Nephron progenitor cell (in vitro differentiated cells): ENCODE data around the gene RUSF1.
"Not testable (repeated sequence)": the region's sequence is repeated elsewhere in the genome, so short reads cannot be mapped to it uniquely, and the experiment has no call there.

Source experiments
- DNase-seq: peaks from one replicate; pipeline ENCODE4 v3.0.0; 2021
- H3K27ac Mint-ChIP-seq: 2 replicates; pipeline ENCODE4 v1.8.0; 2021; ENCODE audit warnings: mild to moderate bottlenecking, moderate library complexity, mixed read lengths
- H3K27me3 Mint-ChIP-seq: 2 replicates; pipeline ENCODE4 v1.8.0; 2021; ENCODE audit warnings: mild to moderate bottlenecking, low read depth, mixed read lengths; ENCODE audit not compliant: poor library complexity
- H3K36me3 Mint-ChIP-seq: 2 replicates; pipeline ENCODE4 v1.8.0; 2021; ENCODE audit warnings: low read depth, mixed read lengths
- H3K4me1 Mint-ChIP-seq: 2 replicates; pipeline ENCODE4 v1.8.0; 2021; ENCODE audit warnings: mixed read lengths
- H3K4me3 Mint-ChIP-seq: 2 replicates; pipeline ENCODE4 v1.8.0; 2021; ENCODE audit warnings: mild to moderate bottlenecking, moderate library complexity, mixed read lengths
- H3K9me3 Mint-ChIP-seq: 2 replicates; pipeline ENCODE4 v1.8.0; 2021; ENCODE audit warnings: mild to moderate bottlenecking, moderate library complexity, mixed read lengths
- CTCF ChIP-seq: fragments of 200-600 bp; sonication (generic); IDR thresholded peaks from 2 replicates; pipeline ENCODE4 v1.5.0; 2021; ENCODE audit warnings: antibody characterized with exemption

RUSF1 gene

DNA sequence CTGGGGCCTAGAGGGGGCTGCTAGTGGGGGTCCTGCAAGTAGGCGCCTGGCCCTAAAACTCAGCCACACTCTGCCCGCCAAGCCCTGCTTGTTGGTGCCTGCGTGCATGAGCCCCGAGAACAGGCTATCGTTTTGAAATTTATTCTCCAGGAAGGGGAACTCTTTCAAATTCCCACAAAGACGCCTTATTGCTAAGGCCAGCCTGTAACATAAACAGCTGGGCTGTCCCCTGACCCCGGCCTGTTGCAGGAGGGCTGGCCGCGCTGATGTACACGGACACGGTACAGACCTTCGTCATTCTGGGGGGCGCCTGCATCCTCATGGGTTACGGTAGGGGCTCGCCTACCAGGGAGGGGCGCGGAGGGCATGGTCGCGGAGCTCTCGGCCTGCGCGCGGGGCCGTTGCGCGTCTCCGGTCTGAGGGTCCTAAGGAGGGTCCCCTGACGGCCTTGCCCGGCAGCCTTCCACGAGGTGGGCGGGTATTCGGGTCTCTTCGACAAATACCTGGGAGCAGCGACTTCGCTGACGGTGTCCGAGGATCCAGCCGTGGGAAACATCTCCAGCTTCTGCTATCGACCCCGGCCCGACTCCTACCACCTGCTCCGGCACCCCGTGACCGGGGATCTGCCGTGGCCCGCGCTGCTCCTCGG lies 21.0 kb downstream of the RUSF1 start:
- peak overlapping the region; percentile 82 for H3K4me3 Mint-ChIP-seq

DNA sequence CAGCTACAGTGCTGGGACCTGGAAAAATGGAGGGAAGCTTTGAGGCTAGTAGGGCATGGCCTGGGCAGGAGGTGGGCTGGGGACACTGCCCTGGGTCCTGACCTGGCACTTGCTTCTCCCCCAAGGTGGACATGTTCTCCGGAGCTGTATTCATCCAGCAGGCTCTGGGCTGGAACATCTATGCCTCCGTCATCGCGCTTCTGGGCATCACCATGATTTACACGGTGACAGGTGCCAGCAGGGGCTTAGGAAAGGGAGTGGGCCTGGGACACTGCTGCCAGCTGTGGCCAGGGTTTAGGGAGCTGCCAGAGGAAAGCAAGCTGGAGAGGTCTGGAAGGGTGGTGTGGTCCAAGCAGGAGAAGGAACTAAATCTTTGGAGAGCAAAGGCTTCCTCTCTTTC lies 22.1 kb downstream of the RUSF1 start:
- peaks cover 82% of the 10 kb centered on the region for H3K27me3 Mint-ChIP-seq
- H3K36me3 Mint-ChIP-seq = peaks cover 13% of the 10 kb centered on the region
- no peak for DNase-seq
- H3K9me3 Mint-ChIP-seq = no peaks in the 10 kb centered on the region
- no peak for TF ChIP-seq CTCF
- H3K27ac Mint-ChIP-seq = no peak overlapping the region
- H3K4me3 Mint-ChIP-seq = peak overlapping the region; percentile 54
- H3K4me1 Mint-ChIP-seq = peaks cover 13% of the 10 kb centered on the region

More for the DNA sequence above, 21.0 kb downstream of the RUSF1 start:
- Mint-ChIP-seq H3K27ac (no peak overlapping the region), H3K36me3 (peaks cover 20% of the 10 kb centered on the region), H3K4me1 (peaks cover 13% of the 10 kb centered on the region), H3K9me3 (no peaks in the 10 kb centered on the region), H3K27me3 (peaks cover 71% of the 10 kb centered on the region)
- TF ChIP-seq CTCF = no peak
- no peak for DNase-seq

GRCh38 chr16:31485571-31485970 lies 22.6 kb downstream of the RUSF1 start:
- Mint-ChIP-seq H3K4me3 (peak overlapping the region; percentile 48), H3K4me1 (peaks cover 13% of the 10 kb centered on the region), H3K27ac (no peak overlapping the region), H3K27me3 (peaks cover 87% of the 10 kb centered on the region), H3K36me3 (peaks cover 9% of the 10 kb centered on the region), H3K9me3 (no peaks in the 10 kb centered on the region)
- DNase-seq = no peak
- TF ChIP-seq CTCF = no peak

DNA sequence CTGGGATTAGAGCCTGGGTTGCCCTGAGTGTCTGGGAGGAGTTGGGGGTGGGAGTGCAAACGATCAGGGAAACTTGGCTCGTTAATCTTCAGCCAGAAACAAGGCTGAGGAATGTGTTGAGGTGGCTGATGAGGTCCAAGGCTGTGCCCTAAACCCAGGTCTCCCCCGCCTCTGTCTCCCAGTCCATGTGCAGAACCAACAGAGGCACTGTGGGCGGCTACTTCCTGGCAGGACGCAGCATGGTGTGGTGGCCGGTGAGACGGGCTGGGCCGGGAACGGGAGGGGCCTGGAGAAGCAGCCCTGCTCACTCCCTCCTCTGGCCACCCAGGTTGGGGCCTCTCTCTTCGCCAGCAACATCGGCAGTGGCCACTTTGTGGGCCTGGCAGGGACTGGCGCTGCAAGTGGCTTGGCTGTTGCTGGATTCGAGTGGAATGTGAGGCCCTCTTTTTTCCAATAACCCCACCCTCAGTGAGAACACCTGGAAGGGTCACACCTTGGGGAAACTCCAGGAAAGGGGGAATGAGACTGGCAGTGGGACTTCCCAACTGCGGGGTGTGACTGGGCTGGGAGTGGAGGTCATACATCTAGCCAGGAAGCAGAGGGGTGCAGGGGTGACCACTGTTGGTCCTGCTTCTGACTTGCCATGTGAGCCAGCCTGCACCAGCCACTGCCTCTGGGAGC lies 23.6 kb downstream of the RUSF1 start:
- Mint-ChIP-seq H3K4me1 (peaks cover 13% of the 10 kb centered on the region), H3K27me3 (peaks cover 92% of the 10 kb centered on the region), H3K9me3 (no peaks in the 10 kb centered on the region), H3K4me3 (no peak overlapping the region), H3K36me3 (peaks cover 5% of the 10 kb centered on the region), H3K27ac (no peak overlapping the region)
- peak; percentile 54 for DNase-seq
- no peak for TF ChIP-seq CTCF

DNA sequence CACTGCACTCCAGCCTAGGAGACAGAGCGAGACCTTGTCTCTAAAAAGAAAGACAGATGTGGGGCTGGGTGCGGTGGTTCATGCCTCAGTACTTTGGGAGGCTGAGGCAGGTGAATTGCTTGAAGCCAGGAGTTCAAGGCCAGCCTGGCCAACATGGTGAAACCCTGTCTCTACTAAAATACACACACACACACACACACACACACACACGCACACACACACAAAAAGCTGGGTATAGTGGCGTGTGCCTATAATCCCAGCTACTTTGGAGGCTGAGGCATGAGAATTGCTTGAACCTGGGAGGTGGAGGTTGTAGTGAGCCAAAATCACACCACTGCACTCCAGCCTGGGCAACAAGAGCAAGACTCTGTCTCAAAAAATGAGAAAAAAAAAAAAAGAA lies 24.1 kb downstream of the RUSF1 start:
- not testable (repeated sequence) for DNase-seq, H3K27ac Mint-ChIP-seq, H3K36me3 Mint-ChIP-seq, H3K4me3 Mint-ChIP-seq, H3K9me3 Mint-ChIP-seq
- peaks cover 13% of the 10 kb centered on the region for H3K4me1 Mint-ChIP-seq
- peaks cover 90% of the 10 kb centered on the region for H3K27me3 Mint-ChIP-seq

GRCh38 chr16:31483081-31483480 lies 25.1 kb downstream of the RUSF1 start, which contains the start of gene SLC5A2:
SLC5A2 (plus strand) TSS chr16:31483123; CDS start chr16:31483137, 14 bp downstream.
- no peaks in the 10 kb centered on the region for H3K9me3 Mint-ChIP-seq
- H3K36me3 Mint-ChIP-seq = no peaks in the 10 kb centered on the region
- peaks cover 16% of the 10 kb centered on the region for H3K4me1 Mint-ChIP-seq
- H3K27me3 Mint-ChIP-seq = peaks cover 90% of the 10 kb centered on the region
- DNase-seq = no peak
- no peak within 1 kb of the TSS for H3K27ac Mint-ChIP-seq
- TF ChIP-seq CTCF = no peak
- H3K4me3 Mint-ChIP-seq = no peak within 1 kb of the TSS
